Nucleus accumbens (tissue), 56 donors: ENCODE results near the gene EFCAB6.

Experiments
- DNase-seq, 56 donors: peaks; one replicate each; lab custom pipeline; 2025; lab: John Stamatoyannopoulos, UW

Gene EFCAB6

GRCh38 chr22:43560651-43561050 is 251.5 kb downstream of the EFCAB6 start:
- DNase-seq = no peak

GRCh38 chr22:43555561-43556515 is 256.3 kb downstream of the EFCAB6 start:
- no peak for DNase-seq

GRCh38 chr22:43554694-43555365 is 257.3 kb downstream of the EFCAB6 start:
- no peak for DNase-seq

- DNase-seq = no peak
Observed at GRCh38 chr22:43554259-43554636, 257.9 kb downstream of the EFCAB6 start.

GRCh38 chr22:43553451-43554258 is 258.4 kb downstream of the EFCAB6 start:
- DNase-seq = no peak

DNA sequence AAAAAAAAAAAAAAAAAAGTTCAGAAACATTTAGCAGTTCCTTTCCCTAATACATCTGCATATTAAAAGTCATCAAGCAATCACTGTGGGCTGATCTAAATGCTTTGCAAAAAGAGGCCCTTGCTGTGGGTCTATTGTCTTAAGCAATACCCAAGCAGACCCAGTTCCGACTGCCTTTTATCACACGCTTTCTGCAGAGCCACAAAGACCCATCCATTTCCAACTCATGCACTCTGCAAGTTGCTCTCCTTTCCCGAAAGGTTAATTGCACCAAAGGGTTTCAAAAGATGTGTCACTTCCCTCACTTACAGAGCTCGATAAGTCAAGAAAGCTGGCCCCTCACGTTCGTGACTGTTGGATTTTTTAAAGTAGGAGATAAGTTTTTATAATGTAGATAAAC is 261.4 kb downstream of the EFCAB6 start:
- no peak for DNase-seq

DNA sequence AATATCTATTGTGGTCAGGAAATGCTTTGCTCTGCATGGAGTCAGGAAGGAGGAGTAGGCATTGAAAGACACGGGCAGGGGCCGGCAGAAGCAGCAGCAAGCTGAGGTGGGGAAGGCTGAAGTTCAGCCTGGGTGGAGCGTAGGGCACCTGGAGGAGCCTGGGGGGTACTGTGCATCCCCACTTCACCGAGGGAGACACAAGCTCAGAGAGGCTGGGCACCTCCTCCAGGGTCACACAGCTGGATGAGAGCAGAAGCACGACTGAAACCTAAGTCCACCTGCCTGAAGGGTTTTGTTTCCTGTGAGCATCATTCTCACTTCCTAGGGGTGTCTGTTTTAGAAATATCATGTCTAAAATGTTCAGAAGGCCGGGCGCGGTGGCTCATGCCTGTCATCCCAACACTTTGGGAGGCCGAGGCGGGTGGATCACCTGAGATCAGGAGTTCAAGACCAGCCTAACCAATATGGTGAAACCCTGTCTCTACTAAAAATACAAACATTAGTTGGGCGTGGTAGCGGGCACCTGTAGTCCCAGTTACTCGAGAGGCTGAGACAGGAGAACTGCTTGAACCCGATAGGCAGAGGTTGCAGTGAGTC is 262.0 kb downstream of the EFCAB6 start:
- no peak for DNase-seq

- DNase-seq = no peak
Observed at GRCh38 chr22:43546186-43546585, 265.9 kb downstream of the EFCAB6 start.

DNA sequence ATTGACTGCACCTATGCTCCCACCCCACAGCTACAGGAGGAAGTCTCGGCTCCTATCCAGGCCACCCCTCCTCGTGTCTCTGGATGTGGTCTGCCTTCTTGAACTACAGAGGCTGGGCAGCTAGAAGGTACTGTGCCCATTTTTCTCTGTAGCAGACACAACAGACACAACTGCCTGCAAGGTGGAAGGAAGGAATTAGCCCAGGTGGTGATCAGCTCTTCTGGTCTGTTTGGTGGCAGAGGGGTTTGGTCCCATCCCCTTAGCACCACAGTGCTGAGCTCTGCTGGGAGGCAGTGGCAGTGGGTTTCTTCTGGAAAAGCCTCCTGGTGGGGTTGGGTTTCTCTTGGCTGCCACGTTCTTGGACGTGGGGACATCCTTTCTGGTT is 267.8 kb downstream of the EFCAB6 start:
- no peak for DNase-seq

DNA sequence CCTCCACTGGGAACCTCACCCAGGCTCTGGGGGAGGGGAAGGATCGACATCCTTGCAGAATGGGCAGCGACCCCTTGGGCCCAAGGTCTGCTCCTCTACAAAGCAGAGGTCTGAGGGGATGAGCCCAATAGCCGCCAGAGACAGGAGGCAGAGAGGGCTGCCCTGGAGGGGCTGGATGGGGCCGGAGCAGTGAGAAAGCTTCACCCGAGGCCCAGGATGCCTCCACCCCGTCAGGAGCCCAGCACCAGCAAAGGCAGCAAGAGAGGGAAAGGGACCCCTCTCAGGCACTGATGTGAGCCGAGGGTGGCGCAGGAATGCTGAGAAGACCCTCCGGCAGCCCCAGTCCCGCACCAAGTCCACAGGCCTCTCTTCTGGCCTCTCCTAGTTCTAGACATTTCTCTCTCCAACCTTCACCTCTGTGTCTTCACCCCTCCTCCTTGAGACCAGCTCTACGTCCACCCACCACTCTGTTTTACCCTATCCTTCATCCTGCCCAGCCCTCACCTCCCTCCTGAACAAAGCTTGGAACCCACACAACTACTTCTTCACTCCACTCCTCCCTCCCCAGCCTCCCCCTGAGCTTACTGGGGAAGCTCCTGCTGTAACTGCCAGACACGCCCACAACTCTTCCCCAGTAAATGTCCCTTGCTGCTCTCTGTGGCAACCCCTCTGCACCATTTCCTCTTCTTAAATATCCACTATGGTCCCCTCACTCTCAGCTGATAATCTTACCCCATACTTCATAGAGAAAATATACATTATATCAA is 268.4 kb downstream of the EFCAB6 start:
- DNase-seq = no peak

DNA sequence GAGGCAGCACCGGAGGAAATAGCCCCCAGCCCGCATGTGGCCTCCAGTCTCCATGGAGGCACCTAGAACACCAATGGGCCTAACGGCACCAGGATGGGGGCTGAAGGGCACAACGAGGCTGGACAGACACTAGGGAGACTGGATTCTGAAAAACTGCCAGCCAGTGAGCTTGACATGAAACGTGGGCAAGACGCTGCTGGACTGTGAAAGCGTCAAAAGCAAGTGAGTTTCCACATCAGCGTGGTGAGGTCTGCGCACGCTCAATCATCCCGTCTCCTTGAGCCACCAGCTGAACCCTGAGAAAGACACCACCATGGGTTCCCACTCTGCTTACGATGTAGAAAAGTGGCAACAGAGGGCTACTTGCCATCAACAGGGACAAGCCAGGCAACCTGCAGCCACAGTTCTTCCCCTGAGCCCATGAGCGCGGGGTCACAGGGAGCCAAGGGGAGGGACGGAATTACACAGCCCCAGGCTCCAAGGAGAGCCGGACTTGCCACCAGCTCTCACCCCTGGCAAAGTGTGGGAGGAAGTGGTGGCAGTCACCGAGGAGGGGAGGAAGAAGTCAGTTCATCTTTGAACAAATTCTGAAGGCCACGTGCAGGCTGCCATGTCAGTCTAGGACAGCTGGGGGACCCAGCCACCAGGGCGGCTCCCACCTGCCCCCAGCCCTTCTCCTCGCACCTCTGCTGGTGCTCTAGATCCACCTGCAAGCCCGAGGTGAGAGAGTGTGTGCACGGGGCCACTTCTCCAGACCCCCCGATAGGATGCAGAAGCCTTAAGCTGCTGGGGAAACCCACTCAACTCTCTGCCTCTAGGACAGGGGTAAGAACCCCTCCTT is 269.2 kb downstream of the EFCAB6 start:
- DNase-seq = no peak

DNA sequence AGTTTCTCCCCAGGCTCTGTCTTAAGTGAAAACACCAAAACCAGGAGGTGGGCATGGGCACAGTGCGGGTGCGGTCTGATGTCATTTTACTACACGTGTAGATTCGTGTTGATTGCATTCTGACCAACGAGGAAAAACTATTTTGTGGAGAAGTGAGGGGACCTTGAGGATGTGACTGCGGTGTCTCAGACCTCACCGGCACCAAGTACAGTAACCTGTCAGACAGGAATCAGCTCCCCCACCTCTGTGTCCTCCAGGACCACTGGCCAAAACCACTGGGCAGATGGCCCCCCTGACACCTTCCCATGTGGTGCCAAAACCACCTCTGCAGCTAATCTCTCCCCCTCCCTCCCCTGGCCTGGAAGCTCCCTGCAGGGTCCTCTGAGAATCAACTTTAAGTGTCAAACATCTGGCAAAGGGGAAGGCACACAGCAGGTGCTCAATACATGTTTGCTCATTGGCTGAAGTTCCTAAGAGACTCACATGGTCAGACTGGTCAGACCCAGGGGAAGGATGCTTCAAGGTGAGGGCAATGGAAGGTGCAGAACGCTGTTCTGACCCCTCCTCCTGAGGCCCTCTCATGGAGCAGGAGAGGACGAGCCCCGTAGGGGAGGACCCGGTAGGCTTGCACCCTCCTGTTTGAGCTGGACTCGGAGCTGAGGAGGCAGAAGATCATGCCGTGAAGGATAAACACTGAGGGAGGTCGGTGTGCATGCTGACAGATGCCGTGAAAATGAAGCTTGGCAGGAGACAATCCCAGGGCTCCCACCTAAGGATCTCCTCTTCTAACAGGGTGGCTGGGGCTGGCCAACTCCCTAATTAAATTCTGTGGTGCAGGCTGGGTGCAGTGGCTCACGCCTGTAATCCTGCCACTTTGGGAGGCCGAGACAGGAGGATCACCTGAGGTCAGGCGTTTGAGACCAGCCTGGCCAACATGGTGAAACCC is 270.4 kb downstream of the EFCAB6 start:
- no peak for DNase-seq

DNA sequence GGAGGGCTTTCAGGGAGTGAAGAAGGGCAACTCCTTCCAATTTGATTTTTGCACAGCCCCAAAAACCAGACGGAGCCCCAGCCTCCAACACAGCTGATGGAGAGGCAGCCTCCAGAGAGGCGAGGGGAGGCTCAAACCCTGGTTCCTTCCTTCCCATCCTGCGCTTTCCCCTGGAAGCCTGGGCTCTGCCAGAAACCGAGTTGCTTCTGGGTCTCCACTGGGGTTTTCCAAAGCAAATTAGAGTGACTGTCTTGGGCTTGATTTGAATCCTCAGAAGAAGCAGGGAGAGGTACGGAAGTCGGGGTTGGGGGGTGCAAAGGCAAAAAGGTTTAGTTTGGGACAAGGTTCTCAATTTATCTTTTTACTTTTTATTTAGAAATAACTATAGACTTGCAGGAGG is 271.1 kb downstream of the EFCAB6 start:
- DNase-seq = no peak

GRCh38 chr22:43540529-43540923 is 271.6 kb downstream of the EFCAB6 start:
- DNase-seq = no peak

DNA sequence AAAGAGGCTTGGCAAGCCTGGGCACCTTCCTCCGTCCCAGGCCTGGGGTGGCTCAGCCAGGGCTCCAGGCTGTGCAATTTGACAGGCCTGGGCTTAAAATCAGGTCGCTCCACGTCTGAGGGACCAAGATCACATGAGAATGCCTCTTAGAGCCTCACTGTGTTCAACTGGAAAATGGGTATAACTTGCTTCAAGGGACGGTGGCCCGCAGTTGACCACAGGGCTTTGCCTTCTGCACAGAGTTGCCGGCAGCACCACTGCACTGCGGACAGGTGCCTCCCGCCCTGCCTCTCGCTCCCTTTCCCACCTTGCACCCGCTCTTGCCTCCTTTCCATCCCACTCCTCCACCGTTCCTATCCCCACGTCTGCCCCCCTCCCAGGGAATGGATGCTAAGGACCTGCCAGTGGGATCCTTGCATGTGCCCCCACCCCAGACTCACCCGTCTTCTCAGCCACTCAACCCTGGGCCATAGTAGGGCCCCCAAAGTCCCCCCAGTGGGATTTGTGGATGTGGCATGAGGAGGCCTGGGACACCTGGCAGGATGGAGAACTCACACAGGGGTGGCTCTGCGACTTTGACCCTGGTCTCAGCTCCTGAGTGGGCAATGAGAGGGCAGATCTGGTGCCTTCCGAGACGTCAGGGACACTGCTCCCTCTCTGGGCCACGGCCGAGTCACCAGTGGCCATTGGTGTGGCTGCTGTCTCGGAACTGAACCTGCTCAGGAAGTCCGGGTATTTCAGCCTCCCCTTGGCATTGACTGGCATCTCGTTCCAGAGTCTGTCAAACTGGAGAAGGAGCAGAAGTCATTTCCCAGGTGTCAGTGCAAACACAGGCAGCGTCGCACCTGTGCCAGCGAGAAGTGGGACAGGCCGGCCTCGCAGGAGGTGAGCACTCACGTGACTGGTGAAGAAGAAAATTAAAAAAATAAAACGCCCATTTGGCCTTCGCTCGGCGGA is 272.3 kb downstream of the EFCAB6 start:
- no peak for DNase-seq

DNA sequence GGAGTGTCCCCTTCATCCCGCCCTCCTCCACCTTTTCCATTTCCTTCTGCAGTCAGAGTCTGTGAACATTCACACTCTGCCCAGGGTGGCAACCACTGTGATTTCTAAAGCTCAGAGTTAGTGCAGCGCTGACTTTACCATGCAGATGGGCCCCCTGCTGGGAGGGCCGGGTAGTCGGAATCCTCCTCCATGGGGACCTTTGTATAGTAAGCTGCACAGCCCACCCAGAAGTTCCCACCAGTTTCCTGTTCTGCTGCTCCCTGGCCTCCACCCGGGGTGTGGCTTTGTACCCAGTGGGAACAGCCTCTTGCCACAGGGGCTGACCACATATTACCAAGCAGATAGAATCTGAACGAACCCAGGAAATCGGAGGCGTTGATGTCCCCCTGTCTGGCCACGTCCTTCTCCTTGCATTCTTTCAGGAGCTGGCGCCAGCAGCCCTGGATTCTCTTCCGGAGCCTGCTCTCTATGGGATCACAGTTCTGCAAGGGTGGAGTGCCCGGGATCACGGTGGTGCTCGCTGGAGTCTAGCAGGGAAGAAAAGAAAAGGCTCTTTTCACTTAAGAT is 275.0 kb downstream of the EFCAB6 start:
- no peak for DNase-seq
